GM23248 (cell line): Measurements from ENCODE around the gene BFAR.

Experiments used
- EZH2 ChIP-seq: fragments of 200-600 bp; sonication (generic); IDR thresholded peaks from 2 replicates; pipeline ENCODE4 v1.6.1; 2018; ENCODE audit warnings: antibody characterized with exemption, mild to moderate bottlenecking; ENCODE audit not compliant: insufficient read depth, poor library complexity, severe bottlenecking
- EZH2phosphoT487 ChIP-seq: fragments of 200-600 bp; sonication (generic); IDR thresholded peaks from 2 replicates; pipeline ENCODE4 v1.6.1; 2018; ENCODE audit warnings: antibody characterized with exemption, moderate library complexity, mild to moderate bottlenecking, low read depth; ENCODE audit not compliant: insufficient read depth

- TF ChIP-seq EZH2 (no peak), EZH2phosphoT487 (no peak)
Measured at GRCh38 chr16:14611660-14612059, 21.1 kb upstream of the BFAR start.
